MM.1S (cell line): ENCODE measurements around the gene REXO4.

Source experiments
- EZH2 ChIP-seq: fragments of 300-600 bp; sonication (generic); optimal IDR thresholded peaks from 2 replicates; pipeline ENCODE3; 2017; ENCODE audit warnings: low read depth, mild to moderate bottlenecking, antibody characterized with exemption, low read length, mixed read lengths
- EZH2phosphoT487 ChIP-seq: fragments of 300-600 bp; sonication (generic); IDR thresholded peaks from 2 replicates; pipeline ENCODE4 v1.6.1; 2018; ENCODE audit warnings: antibody characterized with exemption, low read length
- TF ChIP-seq, protein P1 (sequence below): fragments of 300-600 bp; sonication (generic); IDR thresholded peaks from 2 replicates; pipeline ENCODE4 v1.5.1; 2016; ENCODE audit warnings: antibody characterized with exemption, low read length, mixed read lengths

DNA sequence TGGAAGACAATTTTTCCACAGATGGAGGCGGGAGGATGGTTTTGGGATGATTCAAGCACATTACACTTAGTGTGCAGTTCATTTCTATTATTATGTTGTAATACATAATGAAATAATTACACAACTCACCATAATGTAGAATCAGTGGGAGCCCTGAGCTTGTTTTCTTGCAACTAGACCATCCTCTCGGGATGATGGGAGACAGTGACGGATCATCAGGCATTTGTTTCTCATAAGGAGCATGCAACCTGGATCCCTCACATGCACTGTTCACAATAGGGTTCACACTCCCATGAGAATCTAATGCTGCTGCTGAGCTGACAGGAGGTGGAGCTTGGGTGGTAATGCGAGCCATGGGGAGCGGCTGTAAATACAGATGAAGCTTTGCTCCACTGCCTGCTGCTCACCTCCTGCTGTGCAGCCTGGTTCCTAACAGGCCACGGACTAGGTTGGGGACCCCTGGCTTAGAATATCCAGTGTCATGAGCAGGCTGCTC, 40.0 kb downstream of the REXO4 start:
- TF ChIP-seq, protein P1, sequence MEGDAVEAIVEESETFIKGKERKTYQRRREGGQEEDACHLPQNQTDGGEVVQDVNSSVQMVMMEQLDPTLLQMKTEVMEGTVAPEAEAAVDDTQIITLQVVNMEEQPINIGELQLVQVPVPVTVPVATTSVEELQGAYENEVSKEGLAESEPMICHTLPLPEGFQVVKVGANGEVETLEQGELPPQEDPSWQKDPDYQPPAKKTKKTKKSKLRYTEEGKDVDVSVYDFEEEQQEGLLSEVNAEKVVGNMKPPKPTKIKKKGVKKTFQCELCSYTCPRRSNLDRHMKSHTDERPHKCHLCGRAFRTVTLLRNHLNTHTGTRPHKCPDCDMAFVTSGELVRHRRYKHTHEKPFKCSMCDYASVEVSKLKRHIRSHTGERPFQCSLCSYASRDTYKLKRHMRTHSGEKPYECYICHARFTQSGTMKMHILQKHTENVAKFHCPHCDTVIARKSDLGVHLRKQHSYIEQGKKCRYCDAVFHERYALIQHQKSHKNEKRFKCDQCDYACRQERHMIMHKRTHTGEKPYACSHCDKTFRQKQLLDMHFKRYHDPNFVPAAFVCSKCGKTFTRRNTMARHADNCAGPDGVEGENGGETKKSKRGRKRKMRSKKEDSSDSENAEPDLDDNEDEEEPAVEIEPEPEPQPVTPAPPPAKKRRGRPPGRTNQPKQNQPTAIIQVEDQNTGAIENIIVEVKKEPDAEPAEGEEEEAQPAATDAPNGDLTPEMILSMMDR: no peak
- TF ChIP-seq EZH2 (no peak), EZH2phosphoT487 (no peak)
